Kidney (tissue), 14 donors: Measurements from ENCODE around the gene FNBP1. TPM values are rescaled to one million over a fixed set of nuclear protein-coding genes. Genes with fewer than 3 reads are reported as not detected.

Source experiments
- DNase-seq, 5 donors: peaks; one replicate each; pipeline ENCODE4 v3.0.0-alpha.2; 2013 to 2020
- FAIRE-seq: peaks from 2 replicates; lab custom pipeline; 2012; peaks lifted over from hg19 to GRCh38; lab: Jason Lieb, UNC
- H3K27ac ChIP-seq, 2 donors: one replicate each; pipeline ENCODE4 v1.7.0; 2013; ENCODE audit warnings: low read depth in 2 of 2, low read length in 2 of 2, inconsistent platforms in 1 of 2
- H3K27me3 ChIP-seq: one replicate; pipeline ENCODE4 v1.7.1; 2013; ENCODE audit warnings: low read length, inconsistent platforms; ENCODE audit not compliant: control insufficient read depth, insufficient read depth
- H3K36me3 ChIP-seq, 3 donors: one replicate each; pipeline versions ENCODE4 v1.7.0 to v1.7.1; 2013; ENCODE audit warnings: low read length in 3 of 3, control low read depth in 1 of 3, inconsistent platforms in 1 of 3; ENCODE audit not compliant: insufficient read depth in 3 of 3, control insufficient read depth in 2 of 3
- H3K4me1 ChIP-seq, 3 donors: one replicate each; pipeline versions ENCODE4 v1.7.0 to v1.7.1; 2013; ENCODE audit warnings: low read length in 3 of 3, inconsistent platforms in 1 of 3, low read depth in 1 of 3; ENCODE audit not compliant: control insufficient read depth in 2 of 3, insufficient read depth in 2 of 3
- H3K4me3 ChIP-seq, 3 donors: one replicate each; pipeline versions ENCODE4 v1.7.0 to v1.8.1; 2013; ENCODE audit warnings: low read length in 3 of 3, control low read depth in 1 of 3, inconsistent platforms in 1 of 3
- H3K9ac ChIP-seq, 3 donors: one replicate each; pipeline versions ENCODE4 v1.7.0 to v1.7.1; 2013; ENCODE audit warnings: low read length in 3 of 3, control low read depth in 1 of 3, inconsistent platforms in 1 of 3
- H3K9me3 ChIP-seq, 3 donors: one replicate each; pipeline versions ENCODE4 v1.7.0 to v1.7.1; 2013; ENCODE audit warnings: low read length in 3 of 3, control low read depth in 1 of 3, inconsistent platforms in 1 of 3; ENCODE audit not compliant: control insufficient read depth in 2 of 3, insufficient read depth in 1 of 3
- CTCF ChIP-seq: IDR thresholded peaks from 3 replicates; pipeline ENCODE4 v1.5.1; 2012; ENCODE audit warnings: mild to moderate bottlenecking, moderate library complexity, borderline replicate concordance; ENCODE audit not compliant: insufficient read depth; ENCODE audit errors: extremely low read depth
- intact Hi-C: fragments of 100-400 bp; cut with DNase I; formaldehyde crosslinking; loops from one replicate; pipeline ENCODE4 v1.11.1; 2022
- polyA plus RNA-seq: library from polyadenylated mRNA; stranded (reverse); fragments of 350-450 nt; fragmentation: Illumina TruSeq; extraction: RNeasy Lipid Tissue Mini Kit (QIAGEN cat#74804); gene quantifications from one replicate; pipeline ENCODE4 v1.2.3, GENCODE V29; 2014; ENCODE audit warnings: low read depth, low replicate concordance; ENCODE audit not compliant: insufficient read depth
- total RNA-seq: library from RNA; stranded (reverse); fragmentation: NEBNext Ultra II Directional; extraction: Animal tissue kit (Norgen Biotek cat#: 25700); gene quantifications from one replicate; pipeline ENCODE4 v1.2.1, GENCODE V29; 2021
- donor health status: control.
- donor health status: control.
- donor health status: control.
- donor health status: control.
- donor health status: control.
- donor health status: DM: yes; HTN: yes; CAD: no.
- donor health status: Normal renal cell carcinoma (clear cell type).

The FNBP1 gene
- total and polyA plus RNA-seq, 2 donors from 2014 or later: 9.7 to 51.7 TPM

- Histone ChIP-seq H3K27me3 (no peaks in the 10 kb centered on the region), H3K9ac (no peak overlapping the region), H3K9me3 (no peaks in the 10 kb centered on the region), H3K4me3 (no peak overlapping the region), H3K36me3 (no peaks in the 10 kb centered on the region), H3K4me1 (peaks cover 0 to 6% (median 5%) of the 10 kb centered on the region in 3 donors), H3K27ac (no peak overlapping the region)
- intact Hi-C loops: no loop called here
- no peak for FAIRE-seq
- no peak for DNase-seq
- no peak for TF ChIP-seq CTCF
These were observed 106.8 kb downstream of the FNBP1 start for GRCh38 chr9:129936222-129936621.

DNA sequence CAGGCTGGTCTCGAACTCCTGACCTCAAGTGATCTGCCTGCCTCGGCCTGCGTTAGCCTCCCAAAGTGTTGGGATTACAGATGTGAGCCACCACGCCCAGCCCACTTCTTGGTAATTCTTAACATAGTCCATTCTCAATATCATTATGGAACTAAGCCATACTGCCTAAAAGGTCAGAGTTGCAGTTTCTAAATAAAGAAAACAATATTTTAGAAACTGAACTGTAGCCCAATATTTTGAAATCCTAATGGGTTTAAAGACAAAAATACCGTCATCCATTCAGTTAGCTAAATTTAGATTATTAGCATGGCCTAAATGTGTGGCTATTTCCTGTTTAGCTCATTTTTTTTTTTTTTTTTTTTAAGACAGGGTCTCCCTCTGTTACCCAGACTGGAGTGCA lies 108.2 kb downstream of the FNBP1 start:
- Histone ChIP-seq H3K9ac (no peak overlapping the region), H3K4me3 (no peak overlapping the region), H3K36me3 (no peaks in the 10 kb centered on the region), H3K27me3 (no peaks in the 10 kb centered on the region), H3K27ac (peak overlapping the region in 1 of 2 donors; percentile 28), H3K9me3 (no peaks in the 10 kb centered on the region), H3K4me1 (peaks cover 3 to 6% (median 5%) of the 10 kb centered on the region in 3 donors)
- intact Hi-C loops: no loop called here
- FAIRE-seq (no peak), DNase-seq (no peak)
- no peak for TF ChIP-seq CTCF

DNA sequence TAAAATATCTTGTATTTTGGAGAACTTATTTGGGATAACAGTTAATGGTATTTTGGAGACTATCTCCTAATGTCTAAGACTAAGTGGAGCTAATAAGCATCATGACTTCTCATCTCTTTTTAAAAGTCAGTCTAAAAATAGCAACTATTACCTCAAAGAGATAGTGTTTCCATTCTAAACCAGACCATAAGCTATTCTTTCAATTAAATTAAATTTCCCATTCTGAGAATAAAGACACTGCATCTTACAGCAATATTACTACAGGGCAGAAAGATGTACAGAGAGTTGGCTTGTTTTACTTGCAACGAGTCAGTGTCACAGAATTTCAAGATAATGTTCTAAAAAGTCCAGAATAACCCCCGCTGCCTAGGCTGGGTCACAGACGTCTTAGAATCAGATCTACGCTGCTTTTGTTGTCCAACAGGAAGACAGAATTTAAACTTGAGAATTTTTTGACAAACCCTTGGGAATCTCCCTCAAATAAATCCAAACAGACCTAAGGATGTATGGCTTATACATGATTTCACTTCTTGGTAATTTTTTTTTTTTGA lies 108.9 kb downstream of the FNBP1 start:
- DNase-seq: no peak
- H3K4me1 ChIP-seq: peaks cover 3 to 6% (median 5%) of the 10 kb centered on the region in 3 donors

More for the DNA sequence above, 108.9 kb downstream of the FNBP1 start:
- Histone ChIP-seq H3K36me3 (no peaks in the 10 kb centered on the region), H3K27ac (peak overlapping the region in 1 of 2 donors; percentile 43), H3K27me3 (no peaks in the 10 kb centered on the region), H3K9me3 (no peaks in the 10 kb centered on the region), H3K4me3 (no peak overlapping the region), H3K9ac (no peak overlapping the region)
- no peak for TF ChIP-seq CTCF
- intact Hi-C loops: no loop called here
- FAIRE-seq: no peak
